D721Med (cell line): ENCODE data around the gene CTAGE9.
"Not testable (repeated sequence)": the region's sequence is repeated elsewhere in the genome, so short reads cannot be mapped to it uniquely, and the experiment has no call there.

Experiments
- DNase-seq: peaks from one replicate; pipeline ENCODE4 v3.0.0; 2011; ENCODE audit warnings: low spot score; ENCODE audit not compliant: insufficient read length
- FAIRE-seq: peaks from 2 replicates; lab custom pipeline; 2011; peaks lifted over from hg19 to GRCh38; lab: Jason Lieb, UNC
- CTCF ChIP-seq: IDR thresholded peaks from 2 replicates; pipeline ENCODE4 v1.5.1; 2012; ENCODE audit warnings: mild to moderate bottlenecking, control low read depth; ENCODE audit not compliant: insufficient read depth; ENCODE audit errors: missing control alignments

Gene CTAGE9, protein sequence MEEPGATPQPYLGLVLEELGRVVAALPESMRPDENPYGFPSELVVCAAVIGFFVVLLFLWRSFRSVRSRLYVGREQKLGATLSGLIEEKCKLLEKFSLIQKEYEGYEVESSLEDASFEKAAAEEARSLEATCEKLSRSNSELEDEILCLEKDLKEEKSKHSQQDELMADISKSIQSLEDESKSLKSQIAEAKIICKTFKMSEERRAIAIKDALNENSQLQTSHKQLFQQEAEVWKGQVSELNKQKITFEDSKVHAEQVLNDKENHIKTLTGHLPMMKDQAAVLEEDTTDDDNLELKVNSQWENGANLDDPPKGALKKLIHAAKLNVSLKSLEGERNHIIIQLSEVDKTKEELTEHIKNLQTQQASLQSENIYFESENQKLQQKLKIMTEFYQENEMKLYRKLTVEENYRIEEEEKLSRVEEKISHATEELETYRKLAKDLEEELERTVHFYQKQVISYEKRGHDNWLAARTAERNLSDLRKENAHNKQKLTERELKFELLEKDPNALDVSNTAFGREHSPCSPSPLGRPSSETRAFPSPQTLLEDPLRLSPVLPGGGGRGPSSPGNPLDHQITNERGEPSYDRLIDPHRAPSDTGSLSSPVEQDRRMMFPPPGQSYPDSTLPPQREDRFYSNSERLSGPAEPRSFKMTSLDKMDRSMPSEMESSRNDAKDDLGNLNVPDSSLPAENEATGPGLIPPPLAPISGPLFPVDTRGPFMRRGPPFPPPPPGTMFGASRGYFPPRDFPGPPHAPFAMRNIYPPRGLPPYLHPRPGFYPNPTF

GRCh38 chr6:131710917-131711316 lies at the start of gene CTAGE9:
Gene CTAGE9, minus strand, starts transcription at chr6:131711017. Its CDS starts 0 bp downstream, at chr6:131711017.
- not testable (repeated sequence) for DNase-seq, FAIRE-seq

DNA sequence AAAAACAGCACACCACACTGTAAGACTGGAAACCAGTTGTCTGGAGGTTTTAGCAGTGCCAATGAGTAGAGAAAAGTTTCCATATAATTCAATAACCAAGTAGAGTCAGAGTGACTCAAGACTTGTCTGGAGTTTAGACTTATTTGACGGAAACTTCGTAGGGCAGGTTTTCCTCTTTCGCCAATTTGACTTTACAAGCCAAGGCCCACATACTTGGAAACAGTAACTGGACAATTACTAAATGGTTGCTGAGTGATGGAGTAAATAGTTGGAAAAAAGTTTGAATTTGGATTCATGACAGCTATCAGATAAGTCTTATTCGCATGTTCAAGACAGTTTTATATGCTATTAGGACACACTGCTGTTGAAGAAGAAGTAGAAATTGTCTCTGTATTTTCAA lies 48.1 kb upstream of the CTAGE9 start:
- FAIRE-seq (no peak), DNase-seq (no peak)
- no peak for TF ChIP-seq CTCF

- no peak for TF ChIP-seq CTCF
- no peak for FAIRE-seq
- DNase-seq, result no peak
Observed at GRCh38 chr6:131756039-131756438, 45.2 kb upstream of the CTAGE9 start.

- FAIRE-seq, result no peak
- DNase-seq, result no peak
- TF ChIP-seq CTCF, result no peak
Observed at GRCh38 chr6:131755597-131755996, 44.8 kb upstream of the CTAGE9 start.

DNA sequence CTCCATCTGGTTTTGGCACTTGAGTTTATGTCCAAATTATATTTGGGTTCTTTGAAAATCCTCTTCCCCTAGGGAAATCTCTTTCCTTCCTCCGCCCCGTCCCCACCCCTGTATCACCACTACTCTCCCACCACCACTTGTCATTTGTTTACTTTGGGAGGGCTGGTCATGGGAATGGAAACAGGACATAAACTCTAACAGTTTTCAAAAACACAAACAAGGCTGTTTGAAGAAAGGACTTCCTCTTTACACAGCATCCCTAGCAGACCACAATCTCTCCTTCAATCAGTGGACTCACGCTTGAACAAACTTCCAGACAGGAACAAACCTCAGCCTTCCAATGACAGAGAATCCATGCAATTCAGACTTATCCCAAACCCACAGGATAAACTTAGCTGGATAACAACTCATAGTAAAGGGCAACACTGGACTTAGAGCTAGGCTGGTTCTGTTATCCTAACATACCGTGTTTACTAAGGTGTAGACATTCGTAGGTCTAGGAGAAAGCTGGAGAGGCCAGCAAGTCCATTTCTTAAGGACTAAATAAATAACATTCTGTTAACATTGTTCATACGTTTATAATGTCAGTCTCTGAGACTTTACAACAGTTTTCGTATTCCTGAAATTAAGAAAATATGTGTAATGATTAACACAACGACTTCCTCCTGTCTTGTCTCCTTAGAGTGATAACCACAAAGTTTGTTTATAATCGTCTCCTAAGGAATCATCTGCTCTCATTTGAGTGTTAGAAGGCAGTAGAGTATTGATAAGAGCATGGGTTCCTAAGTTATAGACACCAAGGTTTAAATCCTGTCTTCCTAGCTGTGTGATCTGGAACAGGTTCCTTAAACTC lies 44.1 kb upstream of the CTAGE9 start:
- DNase-seq, result no peak

DNA sequence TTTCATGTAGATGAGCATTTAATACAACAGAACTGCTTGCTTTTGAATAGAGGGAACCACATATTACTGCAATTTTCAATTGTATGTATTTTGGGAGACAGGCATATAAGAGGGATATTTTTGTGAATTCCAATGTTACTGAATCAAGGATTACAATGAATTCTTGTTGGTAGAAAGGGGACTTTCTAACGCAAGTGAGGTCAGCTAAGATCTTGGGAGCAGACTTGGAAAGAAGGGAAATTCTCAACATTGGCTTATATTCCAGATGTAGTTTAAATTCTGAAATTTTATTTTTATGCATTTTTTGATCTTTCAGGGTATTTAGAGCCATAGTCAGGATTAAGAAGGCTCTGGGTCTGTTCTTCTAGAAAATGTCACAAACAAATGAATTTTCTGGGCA lies 43.3 kb upstream of the CTAGE9 start:
- TF ChIP-seq CTCF, result no peak
- no peak for DNase-seq
- no peak for FAIRE-seq

More for the DNA sequence above, 44.1 kb upstream of the CTAGE9 start:
- no peak for FAIRE-seq
- no peak for TF ChIP-seq CTCF

DNA sequence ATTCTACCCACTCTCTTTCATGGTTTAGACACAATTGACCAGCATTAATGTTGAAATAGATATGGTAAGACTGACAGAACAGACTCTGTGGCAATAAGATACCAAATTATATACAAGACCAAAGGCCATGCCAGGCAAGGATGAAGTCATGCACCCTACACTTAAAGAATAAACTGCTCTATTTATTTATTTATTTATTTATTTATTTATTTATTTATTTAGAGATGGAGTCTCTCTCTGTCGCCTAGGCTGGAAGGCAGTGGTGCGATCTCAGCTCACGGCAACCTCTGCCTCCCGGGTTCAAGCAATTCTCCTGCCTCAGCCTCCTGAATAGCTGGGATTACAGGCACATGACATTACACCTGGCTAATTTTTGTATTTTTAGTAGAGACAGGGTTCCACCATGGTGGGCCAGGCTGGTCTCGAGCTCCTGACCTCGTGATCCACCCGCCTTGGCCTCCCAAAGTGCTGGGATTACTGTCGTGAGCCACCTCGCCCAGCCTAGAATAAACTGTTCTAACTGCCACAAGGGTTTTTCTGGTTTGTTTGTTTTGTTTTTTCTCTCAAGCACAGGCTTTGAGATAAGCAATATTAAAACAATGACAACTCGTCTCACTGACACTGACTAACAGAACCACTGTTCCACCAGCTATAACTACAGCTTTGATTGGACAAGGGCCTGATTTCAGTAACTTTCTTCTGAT lies 40.3 kb upstream of the CTAGE9 start:
- not testable (repeated sequence) for DNase-seq, FAIRE-seq
